GM21737 (cell line): Measurements from ENCODE around the gene AMOTL1.

ENCODE experiments used
- ATAC-seq: cut with Tn5 transposase; IDR thresholded peaks from one replicate; pipeline ENCODE4 v1.9.1; 2021; ENCODE audit warnings: mild to moderate bottlenecking, moderate library complexity; ENCODE audit not compliant: unreplicated experiment

The AMOTL1 gene

DNA sequence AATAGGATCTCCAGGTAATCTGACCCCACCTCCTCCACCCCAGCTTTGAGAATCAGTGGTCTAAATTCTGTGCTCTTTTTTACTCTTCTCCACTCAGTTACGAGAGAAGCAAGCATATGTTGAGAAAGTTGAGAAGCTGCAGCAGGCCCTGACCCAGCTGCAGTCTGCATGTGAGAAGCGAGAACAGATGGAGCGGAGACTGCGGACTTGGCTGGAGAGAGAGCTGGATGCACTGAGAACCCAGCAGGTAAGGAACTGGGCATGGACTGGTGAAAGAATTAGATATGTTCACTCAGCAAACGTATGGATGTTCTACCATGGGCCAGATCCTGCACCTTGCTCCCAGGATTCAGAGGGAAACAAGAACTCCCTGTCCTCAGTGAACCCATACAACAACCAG, 85.7 kb downstream of the AMOTL1 start:
- no peak for ATAC-seq

- no peak for ATAC-seq
Observed at GRCh38 chr11:94854770-94855633, 86.8 kb downstream of the AMOTL1 start.

DNA sequence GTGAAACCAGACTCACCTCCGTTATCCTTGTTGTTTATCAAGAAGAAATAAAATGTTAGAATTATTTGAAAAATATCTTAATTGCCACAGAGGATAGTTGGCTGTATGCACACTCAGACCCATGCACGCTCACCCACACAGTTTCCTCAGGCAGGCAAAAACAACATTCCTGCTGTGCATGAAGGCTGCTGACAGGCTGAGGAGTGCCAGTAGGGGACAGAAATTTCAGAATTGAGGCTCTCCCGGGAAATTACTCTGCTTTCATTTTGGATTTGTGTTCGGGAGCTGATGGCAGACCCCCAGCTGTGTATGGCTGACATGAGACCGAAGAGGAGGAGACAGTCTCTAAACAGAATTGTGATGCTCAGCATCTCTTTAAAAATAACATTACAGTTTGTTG, 87.5 kb downstream of the AMOTL1 start:
- ATAC-seq: no peak

GRCh38 chr11:94856443-94856842, 88.3 kb downstream of the AMOTL1 start:
- no peak for ATAC-seq

DNA sequence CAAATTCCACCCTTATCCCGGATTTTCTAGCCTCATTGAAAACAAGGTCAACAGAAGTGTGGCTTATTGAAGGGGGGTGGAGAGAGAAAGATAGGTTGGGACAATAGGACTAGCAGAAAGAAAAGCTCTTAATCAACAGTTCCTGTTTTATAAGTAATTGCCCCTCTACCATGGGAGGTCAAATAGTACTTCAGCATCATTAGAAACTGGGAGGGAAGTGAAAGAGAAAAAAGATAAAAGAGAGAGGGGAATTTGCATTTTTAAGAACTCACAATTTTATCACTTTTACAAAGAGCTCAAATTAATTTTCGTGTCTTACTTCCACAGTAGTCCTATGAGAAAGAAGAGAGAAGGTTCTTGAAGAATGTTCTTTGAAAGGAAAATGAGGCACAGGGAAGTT, 89.2 kb downstream of the AMOTL1 start:
- no peak for ATAC-seq

DNA sequence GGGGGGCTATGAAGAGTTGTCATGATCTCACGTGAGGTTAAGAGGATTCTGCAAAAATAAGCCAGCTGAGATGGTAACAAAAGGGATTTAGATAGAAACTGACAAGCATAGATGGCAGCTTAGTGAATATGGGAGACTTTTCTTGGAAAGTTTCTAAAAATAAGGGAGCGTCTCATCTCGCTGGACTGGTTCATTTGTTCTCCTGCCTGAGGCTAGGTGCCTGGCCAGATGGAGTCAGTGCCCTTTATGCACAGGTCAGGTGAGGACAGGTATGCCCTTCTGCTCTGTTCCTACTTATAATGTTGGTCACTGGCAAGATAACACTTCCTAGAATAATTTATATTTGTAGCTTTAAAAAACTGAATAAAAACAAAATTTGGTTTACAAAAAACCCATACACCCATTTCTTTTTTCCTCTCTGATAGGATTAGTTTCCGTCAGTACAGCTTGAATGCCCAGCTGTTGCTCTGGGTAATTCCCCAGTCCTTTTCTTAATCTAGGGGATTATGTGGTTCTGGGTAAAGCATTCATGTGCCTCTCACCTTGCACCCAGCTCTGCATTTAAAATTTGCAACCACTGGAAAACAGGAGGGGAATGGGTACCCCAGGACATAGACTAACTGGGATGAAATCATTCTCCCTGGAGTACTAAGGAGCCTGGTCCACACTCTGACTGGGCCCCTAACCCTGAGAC, 90.0 kb downstream of the AMOTL1 start:
- no peak for ATAC-seq

GRCh38 chr11:94860333-94860732, 92.2 kb downstream of the AMOTL1 start:
- no peak for ATAC-seq

GRCh38 chr11:94861306-94861845, 93.2 kb downstream of the AMOTL1 start:
- no peak for ATAC-seq

GRCh38 chr11:94862926-94863880, 95.0 kb downstream of the AMOTL1 start:
- ATAC-seq: no peak

- no peak for ATAC-seq
Observed at GRCh38 chr11:94864506-94865045, 96.4 kb downstream of the AMOTL1 start.

DNA sequence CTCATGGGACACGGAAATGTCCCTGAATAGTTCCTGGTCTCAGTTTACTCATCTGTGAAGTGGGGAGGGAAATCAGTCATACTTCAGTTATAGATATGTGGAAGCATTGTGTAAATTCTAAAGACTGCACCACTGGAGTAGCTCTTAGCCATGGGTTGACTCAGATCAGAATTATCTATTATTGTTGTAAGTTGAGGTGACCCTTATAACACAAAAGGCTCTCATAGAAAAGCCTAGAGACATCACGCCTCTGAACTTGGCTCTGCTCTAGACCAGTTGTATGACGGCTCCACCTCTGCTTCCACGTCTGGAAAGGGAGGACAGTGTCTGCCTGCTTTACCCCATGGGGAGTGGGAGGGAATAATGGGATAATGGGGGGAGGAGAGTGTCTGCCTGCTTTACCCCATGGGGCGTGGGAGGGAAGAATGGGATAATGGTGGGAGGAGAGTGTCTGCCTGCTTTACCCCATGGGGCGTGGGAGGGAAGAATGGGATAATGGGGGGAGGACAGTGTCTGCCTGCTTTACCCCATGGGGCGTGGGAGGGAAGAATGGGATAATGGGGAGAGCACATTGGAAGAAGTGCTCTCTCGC, 98.2 kb downstream of the AMOTL1 start:
- no peak for ATAC-seq

DNA sequence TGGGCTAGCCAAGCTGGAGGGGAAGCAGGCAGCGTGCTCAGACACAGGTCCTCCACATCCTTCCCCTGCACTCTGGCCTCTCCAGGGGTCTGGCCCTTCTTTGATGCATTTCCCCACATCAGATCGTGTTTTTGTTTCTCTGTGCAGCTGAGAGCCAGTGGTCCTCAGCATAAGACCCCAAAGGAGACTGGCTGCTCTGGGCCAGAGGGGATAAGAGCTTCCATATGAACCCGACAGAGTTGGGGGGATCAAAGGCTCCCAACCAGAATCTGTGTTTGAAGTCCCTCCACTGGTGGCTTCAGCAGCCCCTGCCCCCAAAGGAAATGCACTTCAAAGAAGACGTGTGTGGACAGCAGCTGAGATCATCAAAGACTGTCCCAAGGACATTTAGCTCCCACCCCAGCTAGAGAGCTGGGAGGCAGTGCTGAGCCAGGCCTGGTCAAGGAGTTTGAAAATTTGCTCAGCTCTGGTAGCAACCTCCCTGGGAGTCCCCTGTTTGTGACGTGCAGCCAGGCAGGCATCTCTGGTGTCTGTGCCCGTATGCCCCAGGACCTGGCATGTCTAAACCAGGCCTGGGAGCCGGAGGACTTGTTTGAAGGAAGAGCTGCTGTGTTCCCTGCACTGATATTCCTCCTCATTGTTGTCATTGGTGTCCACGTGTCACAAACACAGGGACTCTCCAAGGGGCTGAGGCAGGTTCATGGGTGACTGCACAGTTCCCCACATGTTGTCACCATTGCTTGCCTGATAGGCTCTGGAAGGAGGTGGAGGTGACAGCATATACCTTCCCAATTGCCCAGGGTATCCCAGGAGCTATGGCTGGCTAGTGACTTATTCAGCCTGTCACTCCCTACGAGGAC, 99.0 kb downstream of the AMOTL1 start:
- no peak for ATAC-seq

GRCh38 chr11:94868468-94868867, 100.3 kb downstream of the AMOTL1 start:
- no peak for ATAC-seq

GRCh38 chr11:94869186-94869585, 101.0 kb downstream of the AMOTL1 start:
- no peak for ATAC-seq

DNA sequence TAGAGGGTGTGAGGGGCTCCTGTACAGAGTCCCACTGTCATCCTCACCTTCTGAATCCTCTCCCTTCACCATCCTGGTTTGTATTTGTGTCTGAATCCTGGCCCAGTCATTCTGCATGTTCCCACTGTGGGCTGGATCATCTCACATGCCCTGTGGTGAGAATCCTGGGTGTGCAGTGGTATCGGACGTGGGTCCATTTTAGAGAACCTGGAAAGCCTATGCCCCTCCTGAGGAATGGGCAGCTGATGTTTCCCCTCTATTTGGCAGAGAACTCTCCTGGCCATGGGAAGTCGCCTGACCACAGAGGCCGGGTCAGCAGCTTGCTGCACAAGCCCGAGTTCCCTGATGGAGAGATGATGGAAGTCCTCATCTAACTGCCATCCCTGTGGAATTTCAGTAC, 102.3 kb downstream of the AMOTL1 start:
- no peak for ATAC-seq

DNA sequence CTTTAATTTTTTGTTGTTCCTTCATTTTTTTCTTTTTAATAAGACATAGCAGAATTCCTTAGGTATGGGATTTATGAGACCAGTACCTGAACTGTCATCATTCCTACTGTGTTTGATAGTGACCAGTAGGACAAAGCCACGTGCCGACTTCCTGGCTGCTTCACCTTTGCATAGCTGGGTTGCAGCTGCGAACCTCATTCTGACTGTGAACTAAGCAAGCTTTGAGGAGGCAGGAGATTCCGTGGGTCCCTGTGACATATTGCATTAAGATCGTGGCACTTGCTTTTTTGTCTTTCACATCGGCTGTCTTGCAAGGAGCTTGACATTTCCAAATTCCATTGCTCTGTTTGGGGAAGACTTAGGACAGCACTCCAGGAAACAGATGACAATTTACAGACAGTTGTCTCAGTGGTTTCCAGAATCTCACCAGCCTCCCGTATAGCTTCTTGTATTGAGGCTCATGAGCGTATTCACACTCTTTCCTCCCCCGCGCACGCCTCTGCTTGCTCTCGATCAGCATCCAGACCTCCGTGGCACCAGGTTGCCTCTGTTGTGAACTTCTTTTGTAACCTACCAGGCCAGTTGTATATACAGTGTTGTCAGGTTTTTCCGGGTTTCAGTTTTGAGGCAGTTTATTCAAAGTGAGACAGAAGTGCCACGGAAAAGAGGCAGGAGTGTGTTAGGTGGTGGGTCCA, 103.5 kb downstream of the AMOTL1 start:
- no peak for ATAC-seq

DNA sequence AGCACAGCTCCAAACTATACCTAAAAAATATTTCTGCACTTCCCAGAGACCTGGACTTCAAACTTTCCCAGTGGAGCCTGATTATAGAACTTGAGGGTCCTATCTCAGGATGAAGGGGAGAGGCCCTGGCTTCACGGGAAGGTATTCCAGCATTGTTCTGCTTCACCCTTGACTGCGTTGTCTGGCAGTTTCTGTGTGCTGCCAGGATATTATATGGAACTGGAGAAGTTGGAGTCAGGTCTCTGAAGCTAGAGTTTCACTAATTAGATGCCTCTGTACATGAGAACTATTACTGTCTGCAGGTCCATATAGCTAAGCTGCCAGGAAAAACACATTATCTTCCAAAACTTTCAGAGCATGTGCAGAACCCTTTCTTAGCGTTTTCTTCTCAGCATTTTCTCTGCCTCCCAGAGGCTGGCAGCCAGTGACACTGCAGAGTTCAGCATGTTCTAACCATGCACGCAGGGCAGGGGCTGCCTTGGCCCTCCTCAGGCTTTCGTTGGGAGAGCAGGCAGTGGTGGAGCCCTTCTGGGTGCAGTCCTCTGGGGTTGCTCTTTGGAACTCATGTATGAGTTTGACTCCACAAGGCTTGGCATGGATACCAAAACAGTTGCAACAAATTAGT, 105.9 kb downstream of the AMOTL1 start:
- ATAC-seq: no peak

DNA sequence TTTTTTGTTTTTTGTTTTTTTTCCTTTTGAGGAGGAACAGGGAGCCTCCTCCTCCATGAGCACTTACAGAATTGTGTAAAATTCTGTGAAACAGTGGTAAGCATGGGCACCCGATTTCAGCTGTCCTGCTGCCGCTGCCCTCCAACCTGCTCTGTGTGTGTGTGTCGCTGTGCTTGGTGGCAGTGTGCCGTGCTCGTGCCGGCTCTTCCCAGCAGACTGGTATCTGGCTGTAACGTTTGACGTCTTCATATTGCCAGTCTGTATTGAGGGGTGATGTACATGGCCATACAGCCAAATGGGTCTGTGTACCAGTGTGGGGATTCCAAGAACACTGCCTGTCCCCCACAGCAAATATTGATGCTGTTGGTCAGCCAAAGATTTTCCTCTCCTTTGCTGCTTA, 108.1 kb downstream of the AMOTL1 start:
- no peak for ATAC-seq
